Measurements from ENCODE around the gene VIM. TPM values are rescaled to one million over a fixed set of nuclear protein-coding genes. Genes with fewer than 3 reads are reported as not detected.

Gene VIM
- total and polyA plus RNA-seq, 2 of the 4 experiments (the other 2 are of a cell fraction), result 4,502 to 6,735 TPM

- Histone ChIP-seq H3K23ac (ENCODE audit: low read depth, low read length) (peak overlapping the region; percentile 30; the same call in 1 of the 2 replicates), H2BK5ac (ENCODE audit: low read depth, low read length, poor library complexity, severe bottlenecking) (no peak overlapping the region), H3K56ac (ENCODE audit: extremely low read depth, insufficient read depth, low read length) (no peak overlapping the region), H3K36me3 (ENCODE audit: control insufficient read depth, insufficient read depth, low read length) (no peaks in the 10 kb centered on the region), H4K5ac (ENCODE audit: low read depth, low read length) (no peak overlapping the region), H2BK15ac (ENCODE audit: low read depth, low read length) (peak overlapping the region; percentile 45; the same call in 1 of the 3 replicates), H4K8ac (ENCODE audit: low read depth in 2 of 2, low read length in 2 of 2) (peak overlapping the region in 1 of 2 experiments; percentile 64; a peak in 1 of 4 replicates), H3K9me1 (ENCODE audit: insufficient read depth, low read length) (0 out of 2 replicates have a peak, but pooled peaks cover 3% of the 10 kb centered on the region), H3K9ac (ENCODE audit: low read depth, low read length) (no peak overlapping the region), H3K9me3 (ENCODE audit: control insufficient read depth, insufficient read depth, low read length) (no peaks in the 10 kb centered on the region), H3K79me1 (ENCODE audit: low read depth in 1 of 2, low read length in 2 of 2) (peaks cover 13 to 38% of the 10 kb centered on the region in 2 experiments), H2BK120ac (ENCODE audit: low read depth, low read length) (peak overlapping the region; percentile 41; the same call in 1 of the 2 replicates), H2AFZ (replicated peaks; ENCODE audit: low read length, poor library complexity) (peak overlapping the region; percentile 18), H3K27me3 (ENCODE audit: control insufficient read depth, insufficient read depth, low read length) (no peaks in the 10 kb centered on the region), H2AK9ac (replicated peaks; ENCODE audit: low read depth, low read length, poor library complexity) (no peak overlapping the region), H2AK5ac (ENCODE audit: low read depth, low read length) (peak overlapping the region; percentile 50; the same call in 1 of the 2 replicates), H3K18ac (ENCODE audit: low read depth, low read length) (no peak overlapping the region), H3K4me1 (ENCODE audit: control insufficient read depth, insufficient read depth, low read length) (peaks cover 4% of the 10 kb centered on the region; the same call in 1 of the 2 replicates), H3K4me3 (ENCODE audit: insufficient read depth, low read depth, low read length) (no peak overlapping the region), H2BK20ac (ENCODE audit: low read depth, low read length) (peak overlapping the region; percentile 41; the same call in 1 of the 2 replicates), H4K91ac (ENCODE audit: insufficient read depth, low read depth, low read length) (no peak overlapping the region), H4K20me1 (ENCODE audit: insufficient read depth, low read length) (no peaks in the 10 kb centered on the region), H3K27ac (ENCODE audit: insufficient read depth, low read length) (no peak overlapping the region), H3K4me2 (ENCODE audit: low read depth, low read length) (no peak overlapping the region), H3K14ac (replicated peaks; ENCODE audit: low read depth, low read length) (0 out of 2 replicates have a peak overlapping the region, but pooled peaks have one; percentile 12), H3K4ac (ENCODE audit: low read depth, low read length) (peak overlapping the region; percentile 46; the same call in 1 of the 2 replicates)
- POLR2A ChIA-PET (ENCODE audit: unreplicated experiment), result no interaction called here
- TF ChIP-seq FOS (IDR thresholded peaks at IDR 0.05; ENCODE audit: low read depth, low read length), result no peak
- TF ChIP-seq POLR2A (IDR thresholded peaks at IDR 0.05; ENCODE audit: low read depth, low read length), result no peak
- no peak for TF ChIP-seq MAFK (IDR thresholded peaks at IDR 0.05; ENCODE audit: low read depth, low read length)
- no peak for TF ChIP-seq ELK1 (IDR thresholded peaks at IDR 0.05; ENCODE audit: borderline replicate concordance, low read depth, low read length)
- no peak for TF ChIP-seq MXI1 (IDR thresholded peaks at IDR 0.05; ENCODE audit: borderline replicate concordance, low read depth, low read length)
- TF ChIP-seq BHLHE40 (IDR thresholded peaks at IDR 0.05; ENCODE audit: low read depth, low read length), result no peak
- TF ChIP-seq MAZ (IDR thresholded peaks at IDR 0.05; ENCODE audit: borderline replicate concordance, low read depth, low read length), result no peak
- no peak for TF ChIP-seq RFX5 (IDR thresholded peaks at IDR 0.05; ENCODE audit: low read depth, low read length)
- TF ChIP-seq CTCF (conservative IDR thresholded peaks at IDR 0.05; ENCODE audit: low read depth, low read length), result no peak
- no peak for TF ChIP-seq RCOR1 (IDR thresholded peaks at IDR 0.05; ENCODE audit: insufficient replicate concordance, low read length)
- dilution Hi-C loops (cut with HindIII; ENCODE audit: low sequenced_read_pairs, unreplicated experiment) (no loop called here), in situ Hi-C loops (cut with MboI; ENCODE audit: low sequenced_read_pairs) (no loop called here), intact Hi-C loops (cut with micrococcal nuclease) (no loop called here)
- CTCF ChIA-PET, result no interaction called here
- no peak for ATAC-seq (ENCODE audit: low read depth)
- no TSS peak for BruUV-seq (replicated peaks)
- DNase-seq, result no peak
- no CpG with 5 or more reads among the region's 3 CpGs for WGBS, 2 experiments (ENCODE audit: extremely low coverage in 2 of 2, insufficient read length in 1 of 2)
Observed at GRCh38 chr10:17196573-17196972, 31.5 kb upstream of the VIM start.

All from IMR-90 (cell line).